MM.1S (cell line): ENCODE measurements around the gene ATP13A5.

ENCODE experiments used
- DNase-seq: peaks from one replicate; pipeline ENCODE4 v3.0.0-alpha.2; 2015
- H2AFZ ChIP-seq: fragments of 300-600 bp; sonication (generic); 2 replicates; pipeline ENCODE4 v1.6.0; 2016; ENCODE audit warnings: antibody characterized with exemption, low read length
- H3F3A ChIP-seq: fragments of 300-600 bp; sonication (generic); 2 replicates; pipeline ENCODE4 v1.6.1; 2016; ENCODE audit warnings: mild to moderate bottlenecking, antibody characterized with exemption, low read length, moderate library complexity, mixed read lengths; ENCODE audit not compliant: insufficient read depth
- H3K27ac ChIP-seq: fragments of 300-600 bp; sonication (generic); 2 replicates; pipeline ENCODE4 v1.5.1; 2016; ENCODE audit warnings: mild to moderate bottlenecking, low read length
- H3K27me3 ChIP-seq: fragments of 300-600 bp; sonication (generic); replicated peaks from 2 replicates; pipeline ENCODE4 v1.6.0; 2016; ENCODE audit warnings: low read length; ENCODE audit not compliant: insufficient read depth
- H3K36me3 ChIP-seq: fragments of 300-600 bp; sonication (generic); replicated peaks from 2 replicates; pipeline ENCODE4 v1.6.1; 2016; ENCODE audit warnings: mild to moderate bottlenecking, low read length, mixed read lengths; ENCODE audit not compliant: insufficient read depth
- H3K4me1 ChIP-seq: fragments of 300-600 bp; sonication (generic); 2 replicates; pipeline ENCODE4 v1.6.1; 2016; ENCODE audit warnings: low read length, mixed read lengths
- H3K4me2 ChIP-seq: fragments of 300-600 bp; sonication (generic); 2 replicates; pipeline ENCODE4 v1.6.0; 2016; ENCODE audit warnings: low read depth, low read length
- H3K4me3 ChIP-seq: fragments of 300-600 bp; sonication (generic); 2 replicates; pipeline ENCODE4 v1.5.1; 2016; ENCODE audit warnings: low read length, mixed read lengths
- H3K79me2 ChIP-seq: fragments of 300-600 bp; sonication (generic); 2 replicates; pipeline ENCODE4 v1.6.1; 2016; ENCODE audit warnings: mixed run types, low read length, mixed read lengths
- H3K9ac ChIP-seq: fragments of 300-600 bp; sonication (generic); 2 replicates; pipeline ENCODE4 v1.6.1; 2016; ENCODE audit warnings: low read length, mixed read lengths
- H3K9me2 ChIP-seq: fragments of 300-600 bp; sonication (generic); replicated peaks from 2 replicates; pipeline ENCODE4 v1.6.1; 2016; ENCODE audit warnings: mild to moderate bottlenecking, low read length, mixed read lengths; ENCODE audit not compliant: insufficient read depth
- H3K9me3 ChIP-seq: fragments of 300-600 bp; sonication (generic); replicated peaks from 2 replicates; pipeline ENCODE4 v1.6.1; 2016; ENCODE audit warnings: mild to moderate bottlenecking, low read length, mixed read lengths; ENCODE audit not compliant: insufficient read depth
- H4K20me1 ChIP-seq: fragments of 300-600 bp; sonication (generic); 2 replicates; pipeline ENCODE4 v1.6.1; 2016; ENCODE audit warnings: mild to moderate bottlenecking, low read length, moderate library complexity, mixed read lengths; ENCODE audit not compliant: insufficient read depth
- CTCF ChIP-seq: fragments of 300-600 bp; sonication (generic); IDR thresholded peaks from 2 replicates; pipeline ENCODE4 v1.5.1; 2016; ENCODE audit warnings: antibody characterized with exemption, low read length, mixed read lengths
- EZH2 ChIP-seq: fragments of 300-600 bp; sonication (generic); optimal IDR thresholded peaks from 2 replicates; pipeline ENCODE3; 2017; ENCODE audit warnings: low read depth, mild to moderate bottlenecking, antibody characterized with exemption, low read length, mixed read lengths
- EZH2phosphoT487 ChIP-seq: fragments of 300-600 bp; sonication (generic); IDR thresholded peaks from 2 replicates; pipeline ENCODE4 v1.6.1; 2018; ENCODE audit warnings: antibody characterized with exemption, low read length

The ATP13A5 gene

GRCh38 chr3:193375614-193376013 lies 2.9 kb downstream of the ATP13A5 start:
- Histone ChIP-seq H3F3A (no peaks in the 10 kb centered on the region), H3K79me2 (no peaks in the 10 kb centered on the region), H3K4me3 (no peak overlapping the region), H3K9ac (no peak overlapping the region), H3K9me2 (no peaks in the 10 kb centered on the region), H3K4me2 (no peak overlapping the region), H2AFZ (no peak overlapping the region), H4K20me1 (no peaks in the 10 kb centered on the region), H3K27ac (no peak overlapping the region), H3K27me3 (no peaks in the 10 kb centered on the region), H3K9me3 (no peaks in the 10 kb centered on the region), H3K4me1 (0 out of 2 replicates have a peak, but pooled peaks cover 3% of the 10 kb centered on the region), H3K36me3 (no peaks in the 10 kb centered on the region)
- no peak for DNase-seq
- TF ChIP-seq EZH2: no peak
- TF ChIP-seq EZH2phosphoT487: no peak
- no peak for TF ChIP-seq CTCF

- Histone ChIP-seq H3K36me3 (no peaks in the 10 kb centered on the region), H3K9me2 (no peaks in the 10 kb centered on the region), H3F3A (no peaks in the 10 kb centered on the region), H3K9me3 (no peaks in the 10 kb centered on the region), H3K79me2 (no peaks in the 10 kb centered on the region), H3K27ac (no peak overlapping the region), H4K20me1 (no peaks in the 10 kb centered on the region), H3K4me3 (no peak overlapping the region), H3K4me2 (no peak overlapping the region), H2AFZ (no peak overlapping the region), H3K9ac (no peak overlapping the region), H3K4me1 (0 out of 2 replicates have a peak, but pooled peaks cover 3% of the 10 kb centered on the region), H3K27me3 (no peaks in the 10 kb centered on the region)
- TF ChIP-seq EZH2phosphoT487 (no peak), EZH2 (no peak), CTCF (no peak)
- peak; percentile 68 for DNase-seq
These were observed 5.8 kb downstream of the ATP13A5 start for GRCh38 chr3:193372783-193373182.

GRCh38 chr3:193367868-193368267 lies 10.7 kb downstream of the ATP13A5 start:
- H3K9me3 ChIP-seq: no peaks in the 10 kb centered on the region
- H4K20me1 ChIP-seq: no peaks in the 10 kb centered on the region
- no peaks in the 10 kb centered on the region for H3K9me2 ChIP-seq
- no peaks in the 10 kb centered on the region for H3F3A ChIP-seq
- 0 out of 2 replicates have a peak, but pooled peaks cover 3% of the 10 kb centered on the region for H3K4me1 ChIP-seq
- H3K79me2 ChIP-seq: no peaks in the 10 kb centered on the region
- no peak overlapping the region for H3K9ac ChIP-seq
- H3K36me3 ChIP-seq: no peaks in the 10 kb centered on the region
- no peak overlapping the region for H3K27ac ChIP-seq
- TF ChIP-seq EZH2phosphoT487 (no peak), CTCF (no peak), EZH2 (no peak)
- no peak overlapping the region for H3K4me3 ChIP-seq
- H3K27me3 ChIP-seq: no peaks in the 10 kb centered on the region
- no peak overlapping the region for H3K4me2 ChIP-seq
- no peak for DNase-seq
- no peak overlapping the region for H2AFZ ChIP-seq
